CD4-positive, CD25-positive, alpha-beta regulatory T cell (primary cell): ENCODE data around the gene RAB25. TPM values are rescaled to one million over a fixed set of nuclear protein-coding genes. Genes with fewer than 3 reads are reported as not detected.

ENCODE experiments used
- ATAC-seq, 2 donors: fragments of 150-1000 bp; cut with Tn5 transposase; one replicate each; pipeline ENCODE4 v1.10.0; 2021; ENCODE audit warnings: low read depth in 2 of 2, moderate number of reproducible peaks in 2 of 2, moderate library complexity in 1 of 2
- DNase-seq, 3 donors: peaks; one replicate each; pipeline versions ENCODE4 v3.0.0 to v3.0.0-alpha.2; 2012 to 2022; ENCODE audit warnings: mixed read lengths in 1 of 3
- H3K27ac ChIP-seq: one replicate; pipeline ENCODE4 v1.7.0; 2013; ENCODE audit warnings: mild to moderate bottlenecking, low read length; ENCODE audit not compliant: insufficient read depth, poor library complexity, severe bottlenecking
- H3K27me3 ChIP-seq: one replicate; pipeline ENCODE4 v1.7.0; 2013; ENCODE audit warnings: low read length; ENCODE audit not compliant: control insufficient read depth, insufficient read depth
- H3K36me3 ChIP-seq: one replicate; pipeline ENCODE4 v1.7.0; 2013; ENCODE audit warnings: mild to moderate bottlenecking, low read length, moderate library complexity; ENCODE audit not compliant: control insufficient read depth, insufficient read depth
- H3K4me1 ChIP-seq: 2 replicates; pipeline ENCODE4 v1.7.0; 2013; ENCODE audit warnings: mild to moderate bottlenecking, low read length; ENCODE audit not compliant: insufficient read depth, control insufficient read depth, poor library complexity, severe bottlenecking
- H3K4me3 ChIP-seq: one replicate; pipeline ENCODE4 v1.7.0; 2013; ENCODE audit warnings: low read depth, mild to moderate bottlenecking, low read length, moderate library complexity
- H3K9me3 ChIP-seq, 2 experiments: 1 replicate in 1 of 2; 2 replicates in 1 of 2; pipeline ENCODE4 v1.7.0; 2013; ENCODE audit warnings: low read length in 2 of 2, mild to moderate bottlenecking in 1 of 2, moderate library complexity in 1 of 2; ENCODE audit not compliant: control insufficient read depth in 2 of 2
- H3K27ac Mint-ChIP-seq, 3 donors: one replicate each; pipeline ENCODE4 v1.8.0; 2020 to 2022; ENCODE audit warnings: mild to moderate bottlenecking in 3 of 3, mixed read lengths in 3 of 3, moderate library complexity in 2 of 3
- H3K27me3 Mint-ChIP-seq: one replicate; pipeline ENCODE4 v1.8.0; 2022; ENCODE audit warnings: mild to moderate bottlenecking, mixed read lengths
- H3K36me3 Mint-ChIP-seq: one replicate; pipeline ENCODE4 v1.8.0; 2020; ENCODE audit warnings: mixed read lengths
- H3K4me1 Mint-ChIP-seq, 4 donors: one replicate each; pipeline ENCODE4 v1.8.0; 2020 to 2022; ENCODE audit warnings: mixed read lengths in 4 of 4, mild to moderate bottlenecking in 1 of 4
- H3K4me3 Mint-ChIP-seq, 4 donors: one replicate each; pipeline ENCODE4 v1.8.0; 2020 to 2022; ENCODE audit warnings: mild to moderate bottlenecking in 4 of 4, mixed read lengths in 4 of 4, moderate library complexity in 3 of 4
- H3K9me3 Mint-ChIP-seq, 7 donors: one replicate each; pipeline ENCODE4 v1.8.0; 2020 to 2022; ENCODE audit warnings: mixed read lengths in 7 of 7, mild to moderate bottlenecking in 3 of 7, moderate library complexity in 2 of 7
- polyA plus RNA-seq, 4 donors: library from polyadenylated mRNA; unstranded; fragments of 300-500 nt; fragmentation: Illumina TruSeq; gene quantifications; one replicate each; pipeline ENCODE4 v1.2.3, GENCODE V29; 2021
- total RNA-seq: library from RNA; stranded (reverse); gene quantifications from one replicate; pipeline ENCODE4 v1.2.3, GENCODE V29; 2022

The RAB25 gene
- total RNA-seq (1.5 TPM), polyA plus RNA-seq (1 to 10 TPM in 2 of 4 donors, under 1 TPM in 2; 0.83 to 1.7 (median 0.93) TPM)

GRCh38 chr1:156060937-156061636, at the start of gene RAB25:
Gene RAB25, plus strand, starts transcription at chr1:156061160. Its CDS starts 241 bp downstream, at chr1:156061401.
- Mint-ChIP-seq H3K36me3 (no peaks in the 10 kb centered on the region), H3K27me3 (no peaks in the 10 kb centered on the region), H3K4me1 (peaks cover 0 to 9% (median 7%) of the 10 kb centered on the region in 4 donors), H3K9me3 (no peaks in the 10 kb centered on the region), H3K27ac (peak within 1 kb of the TSS in 2 of 3 donors; percentile 36 to 48), H3K4me3 (peak within 1 kb of the TSS in 1 of 4 donors; percentile 15)
- Histone ChIP-seq H3K9me3 (no peaks in the 10 kb centered on the region), H3K36me3 (peaks cover 5% of the 10 kb centered on the region), H3K4me1 (peaks cover 4% of the 10 kb centered on the region), H3K4me3 (no peak within 1 kb of the TSS), H3K27me3 (no peaks in the 10 kb centered on the region), H3K27ac (no peak within 1 kb of the TSS)
- DNase-seq (no peak), ATAC-seq (no peak)

GRCh38 chr1:156012051-156012817, 48.7 kb upstream of the RAB25 start:
- DNase-seq (no peak), ATAC-seq (no peak)
- Mint-ChIP-seq H3K4me1 (peaks cover 5 to 17% (median 11%) of the 10 kb centered on the region in 4 donors), H3K36me3 (peaks cover 43% of the 10 kb centered on the region), H3K4me3 (no peak overlapping the region), H3K27me3 (no peaks in the 10 kb centered on the region), H3K9me3 (no peaks in the 10 kb centered on the region), H3K27ac (no peak overlapping the region)
- no peaks in the 10 kb centered on the region for H3K4me1 ChIP-seq
- no peak overlapping the region for H3K27ac ChIP-seq
- no peaks in the 10 kb centered on the region for H3K9me3 ChIP-seq
- H3K27me3 ChIP-seq: no peaks in the 10 kb centered on the region
- H3K4me3 ChIP-seq: no peak overlapping the region
- peaks cover 69% of the 10 kb centered on the region for H3K36me3 ChIP-seq

GRCh38 chr1:156014829-156015228, 46.1 kb upstream of the RAB25 start:
- H3K36me3 Mint-ChIP-seq: peaks cover 45% of the 10 kb centered on the region
- Histone ChIP-seq H3K36me3 (peaks cover 59% of the 10 kb centered on the region), H3K4me1 (peaks cover 3% of the 10 kb centered on the region), H3K27ac (no peak overlapping the region), H3K9me3 (no peaks in the 10 kb centered on the region), H3K27me3 (no peaks in the 10 kb centered on the region), H3K4me3 (no peak overlapping the region)
- H3K27ac Mint-ChIP-seq: peak overlapping the region in 1 of 3 donors; percentile 62
- H3K4me3 Mint-ChIP-seq: no peak overlapping the region
- H3K27me3 Mint-ChIP-seq: peaks cover under 1% of the 10 kb centered on the region
- DNase-seq (no peak), ATAC-seq (no peak)
- no peaks in the 10 kb centered on the region for H3K9me3 Mint-ChIP-seq
- H3K4me1 Mint-ChIP-seq: peaks cover 8 to 28% (median 21%) of the 10 kb centered on the region in 4 donors

- Histone ChIP-seq H3K9me3 (no peaks in the 10 kb centered on the region), H3K4me1 (peaks cover 14% of the 10 kb centered on the region), H3K36me3 (peaks cover 13% of the 10 kb centered on the region), H3K27me3 (no peaks in the 10 kb centered on the region), H3K27ac (peak overlapping the region; percentile 76), H3K4me3 (peak overlapping the region; percentile 86)
- Mint-ChIP-seq H3K27me3 (peaks cover 5% of the 10 kb centered on the region), H3K4me3 (peak overlapping the region; percentile 96 to 100 (median 99)), H3K9me3 (no peaks in the 10 kb centered on the region), H3K27ac (peak overlapping the region; percentile 57 to 99 (median 96)), H3K4me1 (peaks cover 14 to 36% (median 22%) of the 10 kb centered on the region in 4 donors), H3K36me3 (peaks cover 16% of the 10 kb centered on the region)
- ATAC-seq: no peak
- no peak for DNase-seq
These were observed 41.0 kb upstream of the RAB25 start for GRCh38 chr1:156019946-156020292.

DNA sequence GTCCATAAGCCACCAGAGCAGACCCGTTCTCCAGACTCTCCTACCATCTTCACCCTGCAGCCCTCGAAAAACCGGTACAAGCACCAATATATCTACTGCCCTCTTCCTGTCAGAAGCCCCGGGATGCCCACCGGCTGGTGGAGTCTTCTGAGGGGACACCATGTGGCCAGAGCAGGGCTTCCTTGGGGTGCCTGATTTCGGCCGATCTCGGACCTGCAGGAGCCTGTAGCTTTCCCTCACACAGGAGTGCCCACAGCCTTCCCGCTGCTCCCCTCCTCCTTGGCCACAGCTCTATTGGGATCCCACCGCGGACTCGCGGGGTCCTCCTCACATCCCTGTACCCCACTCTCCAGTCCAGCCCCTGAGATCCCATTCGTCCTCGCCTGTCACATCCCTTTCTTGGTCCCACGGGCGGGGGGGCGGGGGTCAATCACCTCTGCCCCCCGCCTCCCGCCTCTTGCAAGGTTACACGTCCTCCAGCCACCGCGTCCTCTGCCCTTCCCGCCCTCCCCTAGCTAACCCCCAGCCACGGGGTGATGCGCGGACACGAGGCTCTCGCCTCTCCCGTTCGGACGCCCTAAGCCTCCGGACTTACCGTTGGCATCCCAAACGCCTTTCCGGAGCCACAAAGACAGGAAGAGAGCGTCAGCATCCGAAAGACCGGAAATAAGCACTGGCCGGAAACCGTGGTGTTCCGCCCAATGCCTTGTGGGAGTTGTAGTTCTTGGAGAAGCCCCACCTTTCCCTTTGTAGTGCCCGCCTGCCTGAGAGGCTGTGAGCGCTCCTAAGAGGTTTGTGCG, 40.5 kb upstream of the RAB25 start, which contains the start of gene SSR2:
Gene SSR2, minus strand, starts transcription at position 659 of the 800 bp plus-strand sequence. CDS start 784 bp downstream, outside the sequence.
- Histone ChIP-seq H3K36me3 (peaks cover 11% of the 10 kb centered on the region), H3K27ac (peak within 1 kb of the TSS; percentile 76), H3K27me3 (no peaks in the 10 kb centered on the region), H3K9me3 (no peaks in the 10 kb centered on the region), H3K4me1 (peaks cover 14% of the 10 kb centered on the region), H3K4me3 (peak within 1 kb of the TSS; percentile 86)
- H3K27ac Mint-ChIP-seq: peak within 1 kb of the TSS; percentile 96 to 99 (median 98)
- H3K4me3 Mint-ChIP-seq: peak within 1 kb of the TSS; percentile 96 to 100 (median 99)
- peaks cover 14 to 36% (median 22%) of the 10 kb centered on the region in 4 donors for H3K4me1 Mint-ChIP-seq
- peak; percentile 84 to 94 (median 87) for DNase-seq
- peak; percentile 99 for ATAC-seq
- H3K9me3 Mint-ChIP-seq: no peaks in the 10 kb centered on the region
- peaks cover 5% of the 10 kb centered on the region for H3K27me3 Mint-ChIP-seq
- H3K36me3 Mint-ChIP-seq: peaks cover 16% of the 10 kb centered on the region

DNA sequence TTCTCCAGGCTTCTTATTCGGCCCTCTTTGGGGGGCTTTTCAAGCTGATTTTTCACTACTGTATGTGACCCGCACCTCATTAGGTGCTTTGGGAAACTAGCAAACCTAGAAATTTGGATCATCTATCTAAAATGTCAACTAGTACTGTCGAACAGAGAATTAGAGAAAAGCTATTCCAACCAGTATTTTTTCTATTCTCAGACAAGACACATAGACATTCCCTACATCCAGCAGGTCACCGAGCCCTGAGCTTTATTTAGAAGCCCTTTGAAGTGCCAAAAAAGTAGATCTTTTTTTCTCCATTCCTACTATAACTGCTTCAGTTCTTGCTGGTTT, 39.9 kb upstream of the RAB25 start:
- Mint-ChIP-seq H3K4me1 (peaks cover 14 to 40% (median 22%) of the 10 kb centered on the region in 4 donors), H3K36me3 (peaks cover 16% of the 10 kb centered on the region), H3K27me3 (peaks cover 5% of the 10 kb centered on the region), H3K9me3 (no peaks in the 10 kb centered on the region), H3K27ac (peak overlapping the region; percentile 96 to 99 (median 98)), H3K4me3 (peak overlapping the region; percentile 96 to 100 (median 99))
- Histone ChIP-seq H3K27ac (peak overlapping the region; percentile 76), H3K4me1 (peaks cover 14% of the 10 kb centered on the region), H3K9me3 (no peaks in the 10 kb centered on the region), H3K4me3 (peak overlapping the region; percentile 81), H3K27me3 (no peaks in the 10 kb centered on the region), H3K36me3 (peaks cover 11% of the 10 kb centered on the region)
- ATAC-seq (no peak), DNase-seq (no peak)

- no peaks in the 10 kb centered on the region for H3K9me3 ChIP-seq
- ATAC-seq (no peak), DNase-seq (no peak)
- Mint-ChIP-seq H3K4me3 (peak overlapping the region; percentile 59 to 78 (median 66)), H3K4me1 (peaks cover 12 to 38% (median 20%) of the 10 kb centered on the region in 4 donors), H3K27ac (peak overlapping the region in 1 of 3 donors; percentile 78), H3K36me3 (peaks cover 9% of the 10 kb centered on the region), H3K27me3 (peaks cover 5% of the 10 kb centered on the region), H3K9me3 (no peaks in the 10 kb centered on the region)
- H3K27ac ChIP-seq: no peak overlapping the region
- no peaks in the 10 kb centered on the region for H3K27me3 ChIP-seq
- peaks cover 14% of the 10 kb centered on the region for H3K4me1 ChIP-seq
- no peak overlapping the region for H3K4me3 ChIP-seq
- H3K36me3 ChIP-seq: peaks cover 6% of the 10 kb centered on the region
These were observed 39.0 kb upstream of the RAB25 start for GRCh38 chr1:156021954-156022353.
